ENCODE data around the gene OGG1.
"Not testable (repeated sequence)": the region's sequence is repeated elsewhere in the genome, so short reads cannot be mapped to it uniquely, and the experiment has no call there.

The OGG1 gene

GRCh38 chr3:9760779-9761505 lies 11.2 kb downstream of the OGG1 start:
- FAIRE-seq (no peak), DNase-seq (ENCODE audit: insufficient read length, low spot score) (no peak)

- DNase-seq (ENCODE audit: insufficient read length, low spot score): no peak
- no peak for FAIRE-seq
Observed at GRCh38 chr3:9761919-9762318, 12.2 kb downstream of the OGG1 start.

- FAIRE-seq (no peak), DNase-seq (ENCODE audit: insufficient read length, low spot score) (no peak)
Observed at GRCh38 chr3:9762871-9763270, 13.1 kb downstream of the OGG1 start.

GRCh38 chr3:9765865-9766264 lies 16.1 kb downstream of the OGG1 start:
- DNase-seq (ENCODE audit: insufficient read length, low spot score) (no peak), FAIRE-seq (no peak)

- no peak for DNase-seq (ENCODE audit: insufficient read length, low spot score)
- FAIRE-seq: no peak
Observed at GRCh38 chr3:9767418-9767817, 17.7 kb downstream of the OGG1 start.

GRCh38 chr3:9768141-9768775 lies 18.5 kb downstream of the OGG1 start:
- DNase-seq (ENCODE audit: insufficient read length, low spot score) (no peak), FAIRE-seq (no peak)

GRCh38 chr3:9769012-9769411 lies 19.3 kb downstream of the OGG1 start:
- no peak for FAIRE-seq
- DNase-seq (ENCODE audit: insufficient read length, low spot score): no peak

- FAIRE-seq (no peak), DNase-seq (ENCODE audit: insufficient read length, low spot score) (peak; percentile 59)
Observed at GRCh38 chr3:9769426-9770275, 19.9 kb downstream of the OGG1 start, which contains the start of gene CAMK1. Gene CAMK1 (minus strand): TSS chr3:9769947. CDS start chr3:9767749, 2,198 bp downstream.

GRCh38 chr3:9770276-9770812 lies 20.6 kb downstream of the OGG1 start:
- FAIRE-seq: no peak
- no peak for DNase-seq (ENCODE audit: insufficient read length, low spot score)

- not testable (repeated sequence) for DNase-seq (ENCODE audit: insufficient read length, low spot score); FAIRE-seq
Observed at GRCh38 chr3:9771007-9771406, 21.3 kb downstream of the OGG1 start.

GRCh38 chr3:9776896-9777693 lies 27.3 kb downstream of the OGG1 start:
- DNase-seq (ENCODE audit: insufficient read length, low spot score): no peak
- FAIRE-seq: no peak

- FAIRE-seq (no peak), DNase-seq (ENCODE audit: insufficient read length, low spot score) (no peak)
Observed at GRCh38 chr3:9777694-9778021, 27.9 kb downstream of the OGG1 start.

- DNase-seq (ENCODE audit: insufficient read length, low spot score) (no peak), FAIRE-seq (no peak)
Observed at GRCh38 chr3:9778143-9779074, 28.7 kb downstream of the OGG1 start.

- no peak for DNase-seq (ENCODE audit: insufficient read length, low spot score)
- no peak for FAIRE-seq
Observed at GRCh38 chr3:9779075-9779593, 29.4 kb downstream of the OGG1 start.

- FAIRE-seq: peak; percentile 60
Observed at GRCh38 chr3:9779721-9780457, 30.1 kb downstream of the OGG1 start.

GRCh38 chr3:9780458-9780812 lies 30.7 kb downstream of the OGG1 start:
- DNase-seq (ENCODE audit: insufficient read length, low spot score) (no peak), FAIRE-seq (no peak)

More at GRCh38 chr3:9779721-9780457, 30.1 kb downstream of the OGG1 start:
- no peak for DNase-seq (ENCODE audit: insufficient read length, low spot score)

- no peak for FAIRE-seq
Observed at GRCh38 chr3:9780910-9781309, 31.2 kb downstream of the OGG1 start.

GRCh38 chr3:9781551-9781950 lies 31.8 kb downstream of the OGG1 start:
- DNase-seq (ENCODE audit: insufficient read length, low spot score) (no peak), FAIRE-seq (no peak)

More at GRCh38 chr3:9780910-9781309, 31.2 kb downstream of the OGG1 start:
- DNase-seq (ENCODE audit: insufficient read length, low spot score): no peak
